WTC11 (cell line): ENCODE results near the gene MAP3K21. TPM values are rescaled to one million over a fixed set of nuclear protein-coding genes. Genes with fewer than 3 reads are reported as not detected.

Experiments
- ATAC-seq: fragments of 200-7000 bp; cut with Tn5 transposase; 2 replicates; pipeline ENCODE4 v1.10.0; 2021; ENCODE audit warnings: mild to moderate bottlenecking, moderate library complexity
- CTCF ChIA-PET: fragments of 300-600 bp; sonication (Branson Sonifier 250); formaldehyde crosslinking; loops from one replicate; lab custom pipeline; 2021; ENCODE audit warnings: antibody characterized with exemption; lab: Charles Lee
- POLR2A ChIA-PET: fragments of 350-600 bp; sonication (Branson Sonifier 250); formaldehyde crosslinking; loops from one replicate; lab custom pipeline; 2021; ENCODE audit warnings: antibody characterized with exemption; lab: Charles Lee
- DNase-seq: peaks from one replicate; pipeline ENCODE4 v3.0.0; 2021; ENCODE audit warnings: low spot score
- H3K27ac Mint-ChIP-seq: 2 replicates; pipeline ENCODE4 v1.8.0; 2021; ENCODE audit warnings: mixed read lengths
- H3K27me3 Mint-ChIP-seq: 2 replicates; pipeline ENCODE4 v1.8.0; 2021; ENCODE audit warnings: low read depth, mild to moderate bottlenecking, moderate library complexity, mixed read lengths
- H3K36me3 Mint-ChIP-seq: 2 replicates; pipeline ENCODE4 v1.8.0; 2021; ENCODE audit warnings: mixed read lengths
- H3K4me1 Mint-ChIP-seq: 2 replicates; pipeline ENCODE4 v1.8.0; 2022; ENCODE audit warnings: mixed read lengths
- H3K4me3 Mint-ChIP-seq: 2 replicates; pipeline ENCODE4 v1.8.0; 2021; ENCODE audit warnings: mild to moderate bottlenecking, moderate library complexity, mixed read lengths
- H3K9me3 Mint-ChIP-seq: 2 replicates; pipeline ENCODE4 v1.8.0; 2021; ENCODE audit warnings: mixed read lengths
- E2F5 ChIP-seq: sonication (generic); formaldehyde crosslinking; IDR thresholded peaks from 2 replicates; pipeline ENCODE4 v1.8.1; 2022; ENCODE audit warnings: mild to moderate bottlenecking, moderate library complexity, missing genetic modification reagents
- ETV6 ChIP-seq: sonication (generic); formaldehyde crosslinking; IDR thresholded peaks from 2 replicates; pipeline ENCODE4 v1.8.1; 2022; ENCODE audit warnings: mild to moderate bottlenecking, missing genetic modification reagents
- FOXK1 ChIP-seq: sonication (generic); formaldehyde crosslinking; IDR thresholded peaks from 2 replicates; pipeline ENCODE4 v1.8.0; 2022; ENCODE audit warnings: mild to moderate bottlenecking, moderate library complexity, missing genetic modification reagents
- MLX ChIP-seq: sonication (generic); formaldehyde crosslinking; IDR thresholded peaks from 2 replicates; pipeline ENCODE4 v1.8.1; 2023; ENCODE audit warnings: mild to moderate bottlenecking, missing genetic modification reagents, moderate library complexity
- MYBL2 ChIP-seq: sonication (generic); formaldehyde crosslinking; IDR thresholded peaks from 2 replicates; pipeline ENCODE4 v1.8.1; 2023; ENCODE audit warnings: mild to moderate bottlenecking, moderate library complexity, missing genetic modification reagents
- NR3C1 ChIP-seq: sonication (generic); formaldehyde crosslinking; conservative IDR thresholded peaks from 2 replicates; pipeline ENCODE4 v1.8.1; 2023; ENCODE audit warnings: low read depth, mild to moderate bottlenecking, missing genetic modification reagents
- OVOL2 ChIP-seq: fragments of 250-450 bp; sonication (Bioruptor Pico); IDR thresholded peaks from 2 replicates; pipeline ENCODE4 v1.9.0; 2021; ENCODE audit warnings: mild to moderate bottlenecking, borderline replicate concordance
- PRRX2 ChIP-seq: fragments of 250-450 bp; sonication (Bioruptor Pico); IDR thresholded peaks from 2 replicates; pipeline ENCODE4 v1.8.0; 2021; ENCODE audit warnings: mild to moderate bottlenecking
- SMAD3 ChIP-seq: sonication (generic); formaldehyde crosslinking; IDR thresholded peaks from 2 replicates; pipeline ENCODE4 v1.8.0; 2022; ENCODE audit warnings: missing genetic modification reagents, mild to moderate bottlenecking, borderline replicate concordance
- SMAD4 ChIP-seq: sonication (generic); formaldehyde crosslinking; IDR thresholded peaks from 2 replicates; pipeline ENCODE4 v1.8.0; 2022; ENCODE audit warnings: mild to moderate bottlenecking, missing genetic modification reagents
- TEAD1 ChIP-seq: sonication (generic); formaldehyde crosslinking; IDR thresholded peaks from 2 replicates; pipeline ENCODE4 v1.8.0; 2022; ENCODE audit warnings: mild to moderate bottlenecking, missing genetic modification reagents
- USF1 ChIP-seq: sonication (generic); formaldehyde crosslinking; IDR thresholded peaks from 2 replicates; pipeline ENCODE4 v1.8.0; 2022; ENCODE audit warnings: mild to moderate bottlenecking, missing genetic modification reagents
- USF2 ChIP-seq: sonication (generic); formaldehyde crosslinking; IDR thresholded peaks from 2 replicates; pipeline ENCODE4 v1.8.1; 2023; ENCODE audit warnings: mild to moderate bottlenecking, missing genetic modification reagents, moderate library complexity
- ZBTB21 ChIP-seq: sonication (generic); formaldehyde crosslinking; IDR thresholded peaks from 2 replicates; pipeline ENCODE4 v1.8.1; 2023; ENCODE audit warnings: mild to moderate bottlenecking, missing genetic modification reagents, borderline replicate concordance
- ZNF281 ChIP-seq: sonication (generic); formaldehyde crosslinking; IDR thresholded peaks from 2 replicates; pipeline ENCODE4 v1.8.0; 2023; ENCODE audit warnings: mild to moderate bottlenecking, missing genetic modification reagents
- ZNF317 ChIP-seq: sonication (generic); formaldehyde crosslinking; IDR thresholded peaks from 2 replicates; pipeline ENCODE4 v1.8.1; 2023; ENCODE audit warnings: low read depth, mild to moderate bottlenecking, moderate library complexity, missing genetic modification reagents, borderline replicate concordance
- total RNA-seq: library from RNA; stranded (reverse); gene quantifications from 3 replicates; pipeline ENCODE4 v1.2.3, GENCODE V29; 2021

The MAP3K21 gene
- total RNA-seq, 1 experiment from 2014 or later, result 24.0 TPM

- Mint-ChIP-seq H3K4me1 (no peaks in the 10 kb centered on the region), H3K4me3 (no peak overlapping the region), H3K27me3 (no peaks in the 10 kb centered on the region), H3K9me3 (peaks cover 22% of the 10 kb centered on the region), H3K27ac (no peak overlapping the region), H3K36me3 (0 out of 2 replicates have a peak, but pooled peaks cover 5% of the 10 kb centered on the region)
- POLR2A ChIA-PET, result no interaction called here
- CTCF ChIA-PET, result no interaction called here
- no peak for DNase-seq
- ATAC-seq, result no peak
- TF ChIP-seq ETV6, result no peak
- no peak for TF ChIP-seq USF1 (CRISPR knock-in tag)
These were observed 97.3 kb downstream of the MAP3K21 start for GRCh38 chr1:233424779-233425178.

- ChIA-PET POLR2A (interaction anchor here (0.7 kb wide), 1 partner anchor 636 kb away, joined by 3 read pairs; no protein-coding TSS in a partner anchor), CTCF (no interaction called here)
- ATAC-seq, result no peak
These were observed 100.4 kb downstream of the MAP3K21 start for GRCh38 chr1:233427907-233428306.

GRCh38 chr1:233431753-233432403, 104.4 kb downstream of the MAP3K21 start:
- peaks cover 20% of the 10 kb centered on the region for H3K9me3 Mint-ChIP-seq
- CTCF ChIA-PET, result interaction anchor here (1.3 kb wide), 1 partner anchor 680 kb away, joined by 3 read pairs; no protein-coding TSS in a partner anchor
- ATAC-seq, result no peak

More at GRCh38 chr1:233427907-233428306, 100.4 kb downstream of the MAP3K21 start:
- Mint-ChIP-seq H3K4me3 (no peak overlapping the region), H3K4me1 (no peaks in the 10 kb centered on the region), H3K36me3 (peaks cover 10% of the 10 kb centered on the region; the same call in 1 of the 2 replicates), H3K27me3 (no peaks in the 10 kb centered on the region), H3K27ac (no peak overlapping the region), H3K9me3 (peaks cover 14% of the 10 kb centered on the region)
- no peak for DNase-seq
- TF ChIP-seq USF2 (CRISPR knock-in tag), result no peak
- no peak for TF ChIP-seq MLX (CRISPR knock-in tag)
- no peak for TF ChIP-seq MYBL2 (CRISPR knock-in tag)
- no peak for TF ChIP-seq OVOL2
- TF ChIP-seq SMAD3 (CRISPR knock-in tag), result no peak
- TF ChIP-seq FOXK1, result no peak
- no peak for TF ChIP-seq SMAD4 (CRISPR knock-in tag)
- TF ChIP-seq ZBTB21, result no peak

More at GRCh38 chr1:233431753-233432403, 104.4 kb downstream of the MAP3K21 start:
- Mint-ChIP-seq H3K4me1 (peaks cover 8% of the 10 kb centered on the region), H3K4me3 (no peak overlapping the region)
- TF ChIP-seq ZNF317, result no peak
- no peak for TF ChIP-seq MYBL2 (CRISPR knock-in tag)
- TF ChIP-seq NR3C1 (CRISPR knock-in tag), result no peak
- no peak for TF ChIP-seq TEAD1 (CRISPR knock-in tag)
- TF ChIP-seq E2F5 (CRISPR knock-in tag), result no peak
- TF ChIP-seq PRRX2 (CRISPR knock-in tag), result no peak
- no peak for TF ChIP-seq ZNF281 (CRISPR knock-in tag)
- TF ChIP-seq, all 79 proteins: peak for 0
- Mint-ChIP-seq H3K36me3 (peaks cover 10% of the 10 kb centered on the region; the same call in 1 of the 2 replicates), H3K27me3 (no peaks in the 10 kb centered on the region), H3K27ac (no peak overlapping the region)
- POLR2A ChIA-PET, result no interaction called here
- DNase-seq, result no peak
